Measurements from ENCODE around the gene LITAF.

The LITAF gene

DNA sequence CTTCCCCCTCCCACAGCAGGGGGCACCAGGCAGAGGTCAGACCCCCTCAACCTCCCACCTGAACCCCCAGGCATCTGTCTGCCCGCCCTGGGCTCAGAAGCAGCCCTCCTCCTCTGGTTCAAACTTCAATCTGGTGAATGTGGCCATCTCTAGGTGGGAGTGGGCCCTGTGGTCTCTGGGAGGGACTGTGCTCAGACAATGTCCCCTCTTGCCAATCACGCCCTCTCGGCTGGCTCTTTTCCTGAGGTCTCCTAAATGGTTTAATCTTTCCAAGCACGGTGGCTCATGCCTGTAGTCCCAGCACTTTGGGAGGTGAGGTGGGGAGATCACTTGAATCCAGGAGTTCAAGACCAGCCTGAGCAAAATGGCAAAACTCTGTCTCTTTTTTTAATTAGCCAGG is 15.2 kb downstream of the LITAF start:
- no peak for DNase-seq

DNA sequence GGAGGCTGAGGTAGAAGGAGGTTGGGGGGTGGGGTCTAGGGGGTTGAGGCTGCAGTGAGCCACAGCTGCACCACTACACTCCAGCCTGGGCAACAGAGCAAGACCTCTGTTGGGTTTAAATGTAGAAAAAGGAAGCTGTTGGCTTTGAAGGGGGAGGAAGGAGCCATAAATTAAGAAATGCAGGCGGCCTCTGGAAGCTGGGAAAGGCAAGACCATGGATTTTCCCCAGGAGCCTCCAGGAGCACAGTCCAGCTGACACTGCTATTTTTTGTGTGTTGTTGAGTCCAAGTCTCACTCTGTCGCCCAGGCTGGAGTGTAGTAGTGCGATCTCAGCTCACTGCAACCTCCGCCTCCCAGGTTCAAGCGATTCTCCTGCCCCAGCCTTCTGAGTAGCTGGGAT is 15.9 kb downstream of the LITAF start:
- DNase-seq: no peak

DNA sequence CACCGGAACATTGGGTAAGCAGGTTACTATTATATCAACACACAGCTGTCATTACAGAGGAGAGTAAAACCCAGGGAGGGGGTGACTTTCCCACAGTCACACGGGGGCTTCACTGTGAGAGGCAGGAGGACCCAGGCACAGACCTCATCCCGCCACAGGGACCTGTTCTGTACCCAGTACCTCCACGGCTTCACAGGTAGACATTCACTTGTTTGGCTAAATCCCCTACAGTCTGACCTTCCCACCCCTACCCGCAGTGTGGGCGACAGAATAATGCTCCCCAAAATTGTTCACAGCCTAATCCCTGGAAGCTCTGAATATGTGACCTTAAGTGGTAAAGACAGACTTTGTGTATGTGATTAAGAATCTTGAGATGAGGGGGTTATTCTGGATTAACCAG is 16.5 kb downstream of the LITAF start:
- DNase-seq: no peak

GRCh38 chr16:11566398-11566797 is 20.3 kb downstream of the LITAF start:
- no peak for DNase-seq

DNA sequence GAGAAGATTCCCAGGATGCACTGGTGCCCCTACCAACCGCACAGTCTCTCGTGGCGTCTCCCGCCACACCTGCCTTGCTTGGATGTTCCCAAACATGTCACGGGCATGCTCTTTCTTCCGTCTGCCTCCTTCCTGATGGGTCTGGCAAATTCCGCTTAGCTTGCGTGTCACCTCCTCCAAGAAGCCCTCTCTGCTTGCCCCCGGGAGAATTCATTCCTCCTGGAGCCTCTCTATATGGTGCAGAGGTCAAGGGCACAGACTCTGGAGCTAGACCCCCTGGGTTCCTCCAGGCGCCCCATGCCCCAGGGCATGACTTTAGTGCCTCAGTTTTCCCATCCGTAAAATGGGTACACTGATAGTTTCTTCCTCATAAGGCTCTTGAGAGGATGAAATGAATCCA is 21.1 kb downstream of the LITAF start:
- no peak for DNase-seq

- DNase-seq: no peak
Measured at GRCh38 chr16:11564046-11564926, 22.4 kb downstream of the LITAF start.

DNA sequence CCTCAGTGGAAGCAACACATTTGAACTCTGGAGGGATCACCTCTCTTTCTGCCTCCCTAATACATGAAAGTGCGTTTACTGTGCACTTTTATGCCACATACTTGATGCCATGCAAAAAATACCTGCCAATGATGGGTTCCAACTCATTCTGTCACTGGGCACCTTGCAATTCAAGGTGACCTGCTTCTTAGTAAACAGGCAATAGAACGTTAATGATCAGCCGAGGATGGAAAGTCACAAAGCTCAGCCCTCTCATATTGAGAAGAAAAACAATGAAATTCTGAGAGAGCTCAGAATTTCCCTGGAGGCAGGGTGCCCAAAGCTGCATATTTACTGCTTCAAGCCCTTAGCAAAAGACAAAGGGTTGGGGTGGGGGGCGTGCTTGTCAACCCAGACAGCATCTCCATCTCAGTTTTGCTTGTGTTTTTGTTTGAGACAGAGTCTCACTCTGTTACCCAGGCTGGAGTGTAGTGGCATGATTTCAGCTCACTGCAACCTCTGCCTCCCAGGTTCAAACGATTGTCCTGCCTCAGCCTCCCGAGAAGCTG is 23.2 kb downstream of the LITAF start:
- DNase-seq: no peak

GRCh38 chr16:11562941-11563340 is 23.8 kb downstream of the LITAF start:
- no peak for DNase-seq

GRCh38 chr16:11562411-11562810 is 24.3 kb downstream of the LITAF start:
- DNase-seq: no peak

DNA sequence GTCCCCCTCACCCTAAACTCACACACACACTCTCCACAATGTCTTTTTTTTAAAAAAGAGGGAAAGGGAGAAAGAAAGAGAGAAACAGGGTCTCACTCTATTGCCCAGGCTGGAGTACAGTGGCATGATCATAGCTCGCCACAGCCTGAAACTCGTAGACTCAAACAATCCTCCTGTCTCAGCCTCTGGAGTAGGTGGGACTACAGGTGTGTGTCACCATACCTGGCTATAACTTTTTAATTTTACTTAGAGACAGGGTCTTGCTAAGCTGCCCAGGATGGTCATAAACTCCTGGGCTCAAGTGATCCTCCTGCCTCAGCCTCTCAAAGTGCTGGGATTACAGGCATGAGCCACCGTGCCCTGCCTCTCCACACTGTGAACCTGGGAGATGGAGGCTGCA is 24.9 kb downstream of the LITAF start:
- no peak for DNase-seq

- no peak for DNase-seq
Measured at GRCh38 chr16:11561454-11561805, 25.3 kb downstream of the LITAF start.

- DNase-seq: no peak
Measured at GRCh38 chr16:11560701-11561453, 25.8 kb downstream of the LITAF start.

- DNase-seq: peak; percentile 13
Measured at GRCh38 chr16:11558308-11558823, 28.4 kb downstream of the LITAF start.

GRCh38 chr16:11557801-11558200 is 28.9 kb downstream of the LITAF start:
- DNase-seq: no peak

GRCh38 chr16:11556945-11557720 is 29.6 kb downstream of the LITAF start:
- DNase-seq: peak; percentile 35

GRCh38 chr16:11556214-11556819 is 30.4 kb downstream of the LITAF start:
- no peak for DNase-seq

GRCh38 chr16:11554053-11554452 is 32.7 kb downstream of the LITAF start:
- DNase-seq: no peak

GRCh38 chr16:11553371-11553770 is 33.3 kb downstream of the LITAF start:
- no peak for DNase-seq

DNA sequence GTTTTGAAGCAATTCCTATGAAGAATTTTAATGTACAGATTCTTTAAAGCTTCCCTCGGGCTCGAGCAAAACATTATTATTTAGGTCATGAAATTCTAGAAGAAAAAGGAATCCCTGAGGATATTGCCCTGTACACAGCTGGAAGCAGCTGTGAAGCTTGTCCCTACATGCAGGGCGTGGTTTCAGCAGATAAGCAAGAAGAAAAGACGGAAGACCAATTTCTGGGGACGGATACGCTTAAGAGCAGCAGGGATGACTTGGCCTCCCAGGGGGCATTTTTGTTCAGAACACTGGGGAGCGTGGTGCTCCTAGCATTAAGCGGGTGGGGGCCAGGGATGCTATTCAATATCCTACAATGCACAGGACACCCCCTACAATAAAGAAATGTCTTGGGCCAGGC is 34.3 kb downstream of the LITAF start:
- no peak for DNase-seq

DNA sequence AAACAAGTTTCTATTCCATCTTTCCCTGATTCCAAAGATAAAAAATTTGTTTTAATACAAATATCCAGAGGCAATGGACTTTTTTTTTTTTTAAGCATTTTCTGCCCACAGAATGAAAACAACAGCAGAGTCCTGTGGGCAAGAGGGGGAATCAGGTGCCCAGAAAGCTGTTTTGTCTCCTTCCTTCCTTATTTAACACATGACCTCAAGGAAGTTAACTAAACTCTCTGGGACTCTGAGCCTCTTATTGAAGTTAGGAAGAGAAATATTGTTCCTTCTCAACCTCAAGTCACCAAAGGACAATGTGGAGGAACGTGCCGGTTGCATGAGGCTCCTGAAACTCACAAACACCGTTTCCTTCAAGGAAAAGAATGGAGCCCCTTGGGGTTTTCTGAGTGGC is 34.9 kb downstream of the LITAF start:
- no peak for DNase-seq

DNA sequence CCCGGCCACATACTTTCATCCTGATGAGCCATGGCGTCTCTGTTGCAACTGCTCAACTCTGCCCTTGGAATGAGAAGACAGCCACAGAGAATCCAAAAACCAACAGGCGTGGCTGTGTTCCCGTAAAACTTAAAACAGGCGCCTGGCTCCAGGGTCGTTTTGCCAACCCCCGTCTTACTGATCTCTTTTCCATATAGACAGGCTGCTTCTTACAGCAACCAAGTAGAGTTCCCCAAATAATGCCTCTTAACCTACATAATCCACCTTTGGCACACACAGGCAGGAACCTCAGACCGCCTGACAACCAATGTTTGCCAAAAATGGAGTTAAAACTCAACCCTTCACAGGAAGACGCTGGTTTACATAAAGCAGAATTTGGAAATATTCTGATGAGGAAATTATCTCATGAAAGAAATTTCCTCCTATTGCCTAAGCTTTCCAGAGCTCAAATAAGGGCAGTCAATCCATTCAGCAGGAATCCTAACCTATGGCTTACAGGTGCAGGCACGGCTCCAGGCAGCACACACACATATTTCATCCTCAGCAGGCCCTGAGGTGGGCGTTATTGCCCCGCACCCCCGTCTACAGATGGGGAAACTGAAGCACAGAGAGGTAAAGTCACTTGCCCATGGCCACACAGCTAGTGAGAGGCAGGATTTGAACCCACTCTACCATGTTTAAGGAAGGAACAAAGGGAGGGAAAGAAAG is 35.8 kb downstream of the LITAF start:
- DNase-seq: no peak

Data from OCI-M1 (cell line).